Muscle of back (tissue), 11 donors: ENCODE data around the gene LSM14B. TPM values are rescaled to one million over a fixed set of nuclear protein-coding genes. Genes with fewer than 3 reads are reported as not detected.
A peak's percentile ranks its signal among the peaks of the same experiment; 100 is the strongest.
"Not testable (repeated sequence)": the region's sequence is repeated elsewhere in the genome, so short reads cannot be mapped to it uniquely, and the experiment has no call there.

ENCODE experiments used
- DNase-seq, 3 donors: peaks; one replicate each; pipeline versions ENCODE4 v3.0.0 to v3.0.0-alpha.2; 2013
- polyA plus RNA-seq, 10 donors: library from polyadenylated mRNA; unstranded; fragments of 120-200 nt; gene quantifications; one replicate each; pipeline ENCODE4 v1.2.1, GENCODE V29; 2013; ENCODE audit not compliant: insufficient read length in 10 of 10

LSM14B gene
- polyA plus RNA-seq, 10 donors: 60.9 to 93.3 (median 79.6) TPM

DNA sequence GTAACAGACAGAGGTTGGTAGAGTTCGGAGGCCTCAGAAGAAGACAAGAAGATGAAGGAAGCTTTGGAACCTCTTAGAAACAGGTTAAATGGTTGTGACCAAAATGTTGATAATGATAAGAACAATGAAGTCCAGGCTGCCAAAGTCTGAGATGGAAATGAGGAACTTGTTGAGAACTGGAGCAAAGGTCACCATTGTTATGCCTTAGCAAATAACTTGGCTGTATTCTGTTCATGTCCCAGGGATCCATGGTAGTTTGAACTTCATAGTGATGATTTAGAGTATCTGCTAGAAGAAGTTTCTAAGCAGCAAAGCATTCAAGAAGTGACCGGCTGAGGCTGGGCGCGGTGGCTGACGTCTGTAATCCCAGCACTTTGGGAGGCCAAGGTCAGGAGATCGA lies 11.1 kb upstream of the LSM14B start:
- no peak for DNase-seq

DNA sequence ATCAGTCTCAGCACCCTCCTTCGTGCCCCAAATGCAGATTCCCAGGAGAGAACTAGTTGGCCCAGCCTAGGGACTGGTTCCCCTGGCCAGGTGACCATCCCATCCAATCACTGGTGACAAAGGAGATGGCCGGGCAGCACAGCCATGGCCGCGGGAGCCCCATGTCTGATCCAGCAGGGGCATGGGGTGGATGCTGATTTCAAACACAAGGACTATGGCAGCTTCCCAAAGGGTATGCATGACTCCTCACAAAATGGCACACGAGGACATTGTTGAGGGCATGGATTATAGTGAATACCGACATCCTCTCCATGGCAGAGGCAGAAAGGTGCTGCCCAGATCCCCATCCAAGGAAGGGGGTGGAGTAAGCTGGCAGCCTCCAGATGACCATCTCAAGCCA lies 9.9 kb upstream of the LSM14B start:
- no peak for DNase-seq

DNA sequence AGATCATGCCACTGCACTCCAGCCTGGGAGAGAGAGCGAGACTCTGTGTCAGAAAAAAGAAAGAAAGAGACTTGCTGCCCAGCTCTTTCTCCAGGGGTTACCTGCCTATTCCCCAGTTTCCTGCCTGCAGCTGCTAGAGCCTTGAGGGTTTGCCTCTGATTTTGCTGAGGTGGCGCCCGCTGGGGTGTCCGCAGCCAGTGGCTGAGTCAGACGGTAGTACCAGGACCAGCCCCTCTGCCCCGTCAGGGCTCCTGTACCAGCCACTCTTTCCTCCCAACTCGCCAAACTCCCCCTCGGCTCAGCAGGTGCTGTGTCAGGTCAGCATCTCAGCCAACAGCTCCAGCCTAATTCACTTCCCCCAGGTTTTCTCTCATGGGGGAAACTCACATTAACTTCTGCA lies 7.4 kb upstream of the LSM14B start:
- no peak for DNase-seq

DNA sequence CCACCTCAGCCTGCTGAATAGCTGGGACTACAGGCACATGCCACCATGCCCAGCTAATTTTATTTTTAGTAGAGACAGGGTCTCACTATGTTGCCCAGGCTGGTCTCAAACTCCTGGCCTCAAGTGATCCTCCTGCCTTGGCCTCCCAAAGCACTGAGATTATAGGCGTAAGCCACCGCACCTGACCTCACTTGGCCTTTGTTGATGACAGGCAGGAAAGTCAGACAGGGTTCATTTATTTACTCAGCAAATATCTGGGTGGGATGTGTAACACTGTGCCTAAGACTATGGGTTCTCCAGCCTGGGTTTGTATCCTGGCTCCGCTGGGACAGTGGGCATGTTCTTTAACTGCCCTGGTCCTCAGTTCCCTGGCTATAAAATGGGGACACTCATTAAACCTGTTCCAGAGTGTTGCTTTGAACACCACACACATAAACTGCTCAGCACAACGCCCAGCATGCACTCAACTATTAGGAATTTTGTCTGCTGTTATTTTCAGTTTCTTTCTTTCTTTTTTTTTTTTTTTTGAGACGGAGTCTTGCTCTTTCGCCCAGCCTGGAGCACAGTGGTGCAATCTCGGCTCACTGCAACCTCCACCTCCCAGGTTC lies 6.4 kb upstream of the LSM14B start:
- DNase-seq: not testable (repeated sequence)

DNA sequence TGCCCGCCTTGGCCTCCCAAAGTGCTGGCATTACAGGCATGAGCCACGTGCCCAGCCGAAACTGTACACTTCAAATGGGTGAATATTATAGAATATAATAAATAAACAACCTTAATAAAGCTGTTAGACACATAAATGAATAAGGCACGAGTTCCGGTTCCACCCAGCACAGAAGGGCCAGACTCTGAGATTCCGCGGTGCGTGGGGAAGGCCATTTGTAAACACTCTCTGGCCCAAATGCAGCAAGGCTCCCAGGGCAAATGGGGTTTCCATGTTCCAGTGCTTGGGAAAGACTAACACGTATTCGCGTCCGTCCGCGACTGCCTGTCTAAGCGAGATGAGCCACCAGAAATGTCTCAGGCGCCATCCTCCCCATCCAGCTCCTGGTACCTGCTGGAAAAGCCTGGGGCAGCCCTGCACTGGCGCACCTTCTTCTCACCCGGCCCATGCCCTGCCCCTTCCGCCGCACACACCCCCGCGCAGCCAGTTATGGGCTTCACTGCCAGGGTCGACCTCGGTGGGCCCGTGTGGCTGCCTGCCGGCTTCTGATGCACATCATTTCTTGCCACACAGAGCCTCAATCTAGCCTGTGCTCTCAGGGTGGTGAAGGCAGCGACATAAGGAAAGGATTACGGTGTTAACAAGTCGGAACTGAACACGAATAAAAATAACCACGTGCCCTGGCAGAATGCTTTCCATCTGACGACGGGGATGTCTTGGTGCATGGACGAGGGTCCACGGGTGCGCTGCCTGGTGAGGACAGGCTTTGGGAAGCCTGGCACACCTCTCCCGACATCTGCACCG lies 5.5 kb upstream of the LSM14B start:
- no peak for DNase-seq

DNA sequence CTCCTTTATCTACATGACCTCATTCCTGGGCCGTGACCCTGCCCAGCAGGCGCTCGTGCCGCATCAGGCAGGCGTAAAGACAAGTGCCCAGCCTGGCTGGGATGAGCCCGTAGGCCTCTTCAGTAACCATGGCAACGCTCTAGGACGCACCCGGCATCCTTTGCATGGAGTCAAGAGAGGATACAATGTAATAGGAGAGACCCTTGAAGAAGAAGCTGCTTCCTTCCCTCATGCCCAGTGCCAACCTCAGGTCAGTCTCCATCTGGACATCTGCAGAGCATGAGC lies 5.0 kb upstream of the LSM14B start:
- DNase-seq: no peak

DNA sequence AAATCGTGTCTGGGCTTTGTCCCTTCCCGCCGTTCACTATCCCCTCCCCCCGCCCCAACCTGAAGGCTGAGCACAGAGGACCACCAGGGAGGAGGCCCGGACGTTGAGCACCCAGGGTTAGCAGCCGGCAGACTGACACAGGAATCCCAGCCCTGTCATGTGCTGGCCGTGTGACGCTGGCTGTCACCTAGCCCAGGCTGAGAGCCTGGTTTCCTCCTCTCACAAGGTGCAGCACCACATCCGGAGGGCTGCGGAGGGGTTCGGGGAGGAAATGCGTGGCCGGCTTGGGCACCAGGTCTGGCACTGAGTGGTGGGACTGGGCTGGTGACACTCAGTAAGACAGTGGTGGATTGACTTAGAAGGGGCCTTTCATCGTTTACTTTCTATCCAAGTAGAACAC lies 4.6 kb upstream of the LSM14B start:
- DNase-seq: no peak

DNA sequence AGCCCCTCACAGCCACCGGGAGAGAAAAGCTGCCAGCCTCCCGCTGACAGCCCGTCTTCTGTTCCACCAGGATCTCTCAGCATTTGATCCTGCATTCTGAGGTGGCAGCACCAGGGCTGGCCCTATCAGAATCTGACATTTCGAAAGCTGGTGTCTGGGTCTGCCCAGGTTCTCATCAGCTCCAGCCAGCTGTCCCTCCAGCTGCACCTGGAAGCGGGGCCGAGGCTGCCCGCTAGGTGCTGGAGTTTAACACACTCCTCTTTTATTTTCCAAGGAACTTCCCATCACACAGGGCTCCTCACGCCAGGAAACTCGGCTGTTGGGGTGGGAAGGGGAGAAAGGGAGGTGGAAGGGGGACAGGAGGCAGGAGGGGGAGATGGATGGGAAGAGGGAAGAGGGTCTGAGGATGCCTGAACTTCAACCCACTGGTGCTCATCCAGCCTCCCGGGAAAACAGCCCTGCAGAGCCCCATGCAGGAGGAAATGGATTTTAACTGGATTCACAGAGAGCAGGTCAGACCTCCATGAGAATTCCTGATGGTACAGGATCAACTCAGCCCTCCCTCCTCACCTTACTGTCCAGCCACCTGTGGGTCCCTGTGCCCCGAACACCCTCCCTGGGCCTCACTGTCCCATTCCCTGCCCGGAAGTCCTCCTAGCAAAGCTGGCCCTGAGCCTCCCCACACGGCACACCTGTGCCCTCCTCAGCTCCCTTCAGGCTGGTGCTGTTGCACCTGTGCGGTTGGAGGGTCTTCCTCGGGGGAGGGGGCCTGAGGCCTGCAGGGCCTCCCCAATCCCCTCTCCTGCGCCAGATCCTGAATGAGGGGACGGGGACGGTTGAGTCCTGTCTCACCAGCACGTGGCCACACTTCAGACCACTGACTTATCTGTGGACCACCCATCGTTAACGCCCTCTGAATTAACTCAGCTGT lies 3.9 kb upstream of the LSM14B start:
- no peak for DNase-seq

DNA sequence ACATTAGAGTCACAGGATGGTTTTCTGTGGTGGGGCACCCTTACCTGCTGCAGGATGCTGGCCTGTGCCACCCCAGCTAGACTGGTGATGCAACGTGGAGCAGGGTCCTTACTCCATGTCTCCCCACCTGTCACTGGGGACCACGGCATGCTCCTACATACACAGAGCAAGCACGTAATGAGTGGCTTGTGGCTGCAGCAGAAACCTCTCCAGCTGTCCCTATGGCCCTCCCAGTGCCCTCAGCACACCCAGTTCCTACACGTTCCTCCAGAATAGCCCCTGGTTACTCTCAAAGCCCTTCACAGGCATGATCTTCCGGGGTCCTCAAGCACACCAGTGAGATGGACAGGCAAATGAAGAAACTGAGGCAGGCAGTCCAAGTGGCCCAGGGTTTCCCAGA lies 3.2 kb upstream of the LSM14B start:
- no peak for DNase-seq

DNA sequence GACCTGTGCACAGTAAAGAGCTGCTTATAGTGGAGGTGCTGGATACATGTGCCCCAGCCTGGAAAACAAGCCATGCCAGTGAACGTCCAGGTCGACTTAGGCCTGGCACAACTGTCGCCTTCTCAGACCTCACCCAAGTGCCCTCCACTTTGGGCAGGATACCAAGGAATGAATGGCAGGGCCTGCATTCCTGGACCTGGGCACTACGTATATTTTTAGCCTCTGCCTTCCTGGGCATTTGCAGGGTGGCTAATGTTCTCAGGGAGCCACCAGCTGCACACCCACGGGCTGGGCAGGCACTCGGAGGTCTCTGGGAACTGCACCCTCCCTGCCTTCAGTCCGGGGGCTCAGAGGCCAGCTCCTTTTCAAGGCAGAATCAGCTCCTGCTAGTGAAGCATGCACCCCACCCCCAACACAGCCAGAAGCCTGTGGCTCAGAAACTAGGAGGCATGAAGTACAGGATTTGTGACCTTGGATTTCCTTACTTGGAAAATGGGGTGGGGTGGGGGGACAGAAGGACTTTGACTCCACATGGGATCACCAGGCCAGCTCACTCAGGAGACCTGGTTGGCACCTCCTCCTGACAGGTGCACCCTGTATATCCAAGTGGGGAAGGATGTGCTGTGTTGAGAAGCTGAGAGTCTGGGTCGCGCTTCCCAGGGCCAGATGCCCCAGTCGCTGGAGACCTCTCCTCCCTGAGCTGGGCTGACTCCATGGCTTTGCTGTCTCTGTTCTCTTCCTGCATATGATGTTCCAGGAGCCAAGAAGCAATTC lies 2.5 kb upstream of the LSM14B start:
- DNase-seq: peak in 2 of 3 donors; percentile 28 to 47

DNA sequence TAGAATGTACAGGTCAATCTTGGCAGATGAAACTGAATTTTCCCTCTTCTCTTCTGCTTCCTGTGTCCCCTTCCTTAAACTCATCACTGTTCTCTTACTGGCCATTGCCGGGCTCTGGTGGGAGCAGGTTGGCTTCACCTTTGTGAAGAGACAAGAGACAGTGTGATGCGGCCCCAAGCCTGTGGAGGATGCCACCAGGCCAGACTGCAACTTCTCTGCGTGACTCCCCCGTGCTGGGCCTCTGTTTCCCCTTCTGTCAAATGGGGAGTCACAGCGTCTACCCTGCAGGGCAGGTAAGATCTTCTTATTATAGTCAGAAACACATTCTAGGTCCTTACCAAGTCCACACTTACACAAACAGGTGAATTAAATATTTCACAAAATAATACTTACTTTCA lies 1.9 kb upstream of the LSM14B start:
- DNase-seq: no peak

DNA sequence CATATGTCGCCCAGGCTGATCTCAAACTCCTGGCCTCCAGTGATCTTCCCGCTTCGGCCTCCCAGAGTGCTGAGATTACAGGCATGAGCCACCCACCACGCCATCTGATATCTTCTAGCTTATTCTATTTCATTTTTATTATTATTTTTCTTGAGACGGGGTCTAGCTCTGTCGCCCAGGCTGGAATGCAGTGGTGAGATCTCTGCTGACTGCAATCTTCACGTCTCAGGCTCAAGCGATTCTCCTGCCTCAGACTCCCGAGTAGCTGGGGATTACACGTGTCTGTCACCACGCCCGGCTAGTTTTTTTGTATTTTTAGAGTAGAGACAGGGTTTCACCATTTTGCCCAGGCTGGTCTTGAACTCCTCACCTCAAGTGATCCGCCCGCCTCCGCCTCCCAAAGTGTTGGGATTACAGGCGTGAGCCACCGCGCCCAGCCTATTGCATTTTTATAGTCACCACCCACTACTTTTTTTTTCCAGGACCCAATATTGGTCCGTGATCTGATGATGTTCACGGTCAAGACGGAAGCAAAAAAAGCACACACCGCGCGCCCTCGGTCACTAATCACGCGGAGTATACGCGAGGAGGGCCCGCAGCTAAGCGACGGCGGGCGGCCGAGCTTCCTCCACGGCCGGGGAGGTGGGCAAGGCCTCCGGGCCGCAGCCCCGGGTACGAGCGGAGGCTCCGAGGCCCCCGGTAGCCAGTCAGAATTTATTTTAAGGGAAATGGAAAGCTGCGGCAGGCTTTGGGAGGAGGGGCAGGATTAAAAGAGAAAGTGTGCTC lies 1.1 kb upstream of the LSM14B start:
- DNase-seq: peak in 1 of 3 donors; percentile 76

DNA sequence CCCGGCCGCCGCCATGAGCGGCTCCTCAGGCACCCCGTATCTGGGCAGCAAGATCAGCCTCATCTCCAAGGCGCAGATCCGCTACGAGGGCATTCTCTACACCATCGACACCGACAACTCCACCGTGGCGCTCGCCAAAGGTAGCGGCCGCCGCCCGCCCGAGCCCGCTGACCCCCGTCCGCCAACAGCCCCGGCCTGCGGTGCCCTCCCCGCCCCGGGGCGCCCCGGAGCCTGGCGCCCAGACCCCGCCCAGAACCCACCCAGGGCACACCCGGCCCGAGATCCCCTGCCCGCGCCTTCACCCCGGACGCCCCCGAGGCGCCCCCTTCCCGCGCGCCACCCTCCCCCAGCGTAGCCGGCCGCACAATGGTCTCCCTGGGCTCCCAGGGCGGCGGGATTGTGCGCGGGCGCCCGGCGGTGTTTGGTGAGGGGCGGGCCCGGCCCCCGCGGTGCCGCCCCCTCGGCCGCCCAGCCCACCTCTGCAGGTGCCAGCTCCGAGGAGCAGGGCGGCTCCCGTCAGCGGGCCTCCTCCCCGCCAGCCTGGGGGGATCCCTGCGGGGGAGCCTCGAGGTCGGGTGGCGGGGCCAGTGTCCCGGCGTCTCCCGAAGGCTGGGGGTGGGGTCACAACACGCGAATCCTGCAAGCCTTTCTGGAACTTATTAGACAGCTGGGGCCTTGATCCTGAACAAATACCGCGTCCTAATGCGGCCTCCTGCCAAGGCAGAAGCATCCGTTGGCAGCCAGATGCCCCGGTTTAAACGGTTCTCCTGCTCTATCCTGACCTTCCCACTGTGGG lies 577 bp downstream of the LSM14B start:
- peak; percentile 51 to 73 (median 54) for DNase-seq

DNA sequence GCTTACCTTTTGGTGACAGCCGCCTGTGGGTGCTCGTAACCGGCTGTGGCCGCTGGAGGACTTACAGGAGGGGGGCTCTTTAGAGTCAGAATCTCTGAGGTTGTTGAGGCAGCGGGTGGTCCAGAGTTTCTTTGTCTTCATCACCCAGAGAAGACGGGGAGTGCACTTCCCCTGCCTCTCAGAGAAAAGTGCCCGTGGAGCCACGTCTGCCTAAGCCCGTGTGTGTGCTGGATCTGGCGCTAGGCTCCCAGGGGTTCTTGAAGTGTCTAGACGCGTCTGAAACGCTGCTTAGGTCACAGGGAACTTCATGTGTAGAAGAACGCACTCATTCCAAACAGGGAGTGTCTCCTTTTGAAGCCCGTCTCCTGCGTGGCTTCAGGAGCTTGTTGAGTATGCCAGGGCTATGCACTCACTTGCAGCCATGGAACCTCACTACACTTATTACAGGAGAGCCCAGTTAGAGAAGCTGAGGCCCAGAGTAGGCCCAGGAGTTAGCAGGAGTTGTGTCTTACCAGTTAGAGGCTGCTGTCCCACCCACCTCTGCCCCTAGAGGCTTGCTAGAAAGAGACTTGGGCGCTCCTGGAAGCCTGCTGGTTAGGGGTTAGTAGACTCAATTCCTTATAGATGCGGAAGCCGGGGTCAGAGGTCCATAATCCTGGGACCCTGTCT lies 1.3 kb downstream of the LSM14B start:
- DNase-seq: peak in 1 of 3 donors; percentile 40

DNA sequence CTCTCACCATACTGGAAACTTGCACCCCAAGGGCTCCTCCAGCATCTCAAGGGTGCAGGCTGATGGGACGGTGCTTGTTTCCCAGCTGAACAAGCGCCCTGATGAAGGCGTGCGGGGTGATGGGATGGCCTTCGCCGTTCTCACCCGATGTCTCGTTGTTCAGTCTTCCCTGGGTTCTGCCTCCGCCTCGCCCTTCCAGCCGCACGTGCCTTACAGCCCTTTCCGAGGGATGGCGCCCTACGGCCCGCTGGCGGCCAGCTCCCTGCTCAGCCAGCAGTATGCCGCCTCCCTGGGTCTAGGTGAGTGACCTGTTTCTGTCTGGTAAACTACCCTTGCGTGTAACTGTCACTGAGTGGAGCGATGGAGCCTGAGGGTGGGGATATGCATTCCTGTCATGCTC lies 3.9 kb downstream of the LSM14B start:
- no peak for DNase-seq

DNA sequence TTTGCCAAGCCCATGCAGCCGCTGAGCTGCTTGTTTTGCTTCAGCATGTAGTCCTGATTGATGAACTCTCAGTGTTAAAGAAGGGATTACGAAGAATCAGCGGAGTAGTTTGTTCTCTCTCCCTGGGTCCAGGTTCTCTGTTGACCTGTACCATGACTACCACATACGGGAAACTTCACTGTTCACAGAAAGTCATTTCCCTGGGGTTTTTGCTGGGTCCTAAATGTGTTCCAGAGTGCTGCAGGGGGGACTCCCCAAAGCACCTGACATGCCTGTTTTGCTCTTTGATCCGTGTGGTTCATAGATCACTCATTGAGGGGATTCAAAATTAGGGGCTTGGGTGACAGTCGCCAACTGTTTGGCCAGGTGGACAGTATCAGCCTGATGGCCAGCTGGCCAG lies 5.5 kb downstream of the LSM14B start:
- DNase-seq: no peak

DNA sequence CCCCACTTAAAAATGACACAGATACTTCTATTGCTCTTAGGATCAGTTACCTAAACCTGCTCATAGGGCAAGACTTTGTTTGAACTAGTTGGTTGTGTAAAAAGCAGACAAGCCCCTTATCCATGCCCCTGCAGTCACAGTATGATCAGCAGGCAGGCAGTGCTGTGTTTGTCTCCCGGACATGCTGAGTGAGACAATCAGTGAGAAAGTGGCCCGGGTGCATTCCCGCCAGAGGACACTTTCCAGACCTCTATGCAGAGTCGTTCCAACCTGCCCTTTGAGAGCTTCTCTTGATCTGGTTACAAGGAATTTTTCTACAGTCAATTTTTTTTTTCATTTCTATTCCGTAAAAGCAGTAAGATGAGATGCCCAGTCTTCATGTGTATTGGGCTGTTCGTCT lies 6.2 kb downstream of the LSM14B start:
- DNase-seq: no peak

DNA sequence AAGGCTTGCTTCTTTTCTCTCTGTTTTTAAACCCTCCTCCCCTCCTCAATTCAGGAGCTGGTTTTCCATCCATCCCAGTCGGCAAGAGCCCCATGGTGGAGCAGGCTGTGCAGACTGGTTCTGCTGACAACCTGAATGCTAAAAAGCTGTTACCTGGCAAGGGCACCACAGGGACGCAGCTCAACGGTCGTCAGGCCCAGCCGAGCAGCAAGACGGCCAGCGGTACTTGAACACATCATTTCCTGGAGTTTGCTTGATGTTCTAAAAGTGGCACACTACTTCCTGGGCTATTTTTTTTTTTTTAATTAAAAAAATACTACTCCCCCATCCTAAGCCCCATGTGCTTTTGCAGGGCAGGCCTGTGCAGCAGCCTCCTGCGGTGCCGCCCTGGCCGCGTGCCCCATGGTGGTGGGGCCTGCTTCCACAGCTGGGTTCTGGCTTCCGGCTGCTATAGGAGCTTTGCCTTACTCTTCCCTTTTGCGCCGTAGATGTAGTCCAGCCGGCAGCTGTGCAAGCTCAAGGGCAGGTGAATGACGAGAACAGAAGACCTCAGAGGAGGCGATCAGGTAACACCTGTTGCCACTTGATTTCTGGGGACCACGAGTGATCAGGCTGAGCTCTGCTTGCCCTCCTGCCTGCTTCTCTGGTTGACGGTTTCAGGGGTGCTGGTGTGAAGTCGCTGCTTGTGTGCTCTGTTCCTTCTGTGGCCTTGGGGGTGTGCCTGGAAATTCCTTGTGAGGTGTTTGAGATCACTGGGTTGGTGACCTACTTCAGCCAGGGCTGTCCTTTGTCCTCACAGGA lies 7.7 kb downstream of the LSM14B start:
- no peak for DNase-seq
